Inflammatory macrophage (primary cell): ENCODE data around the gene CAPN6.

Experiments
- DNase-seq, 2 donors: peaks; one replicate each; pipeline ENCODE4 v3.0.0-alpha.2; 2020 to 2022
- total RNA-seq, 18 experiments: gene quantifications; one replicate each; lab custom pipeline; 2026; ENCODE audit warnings: mixed read lengths in 6 of 18, inconsistent platforms in 2 of 18; lab: John Stamatoyannopoulos, UW

CAPN6 gene
- 0 to 0.09 (median 0) reads per million in 18 experiments for total RNA-seq

DNA sequence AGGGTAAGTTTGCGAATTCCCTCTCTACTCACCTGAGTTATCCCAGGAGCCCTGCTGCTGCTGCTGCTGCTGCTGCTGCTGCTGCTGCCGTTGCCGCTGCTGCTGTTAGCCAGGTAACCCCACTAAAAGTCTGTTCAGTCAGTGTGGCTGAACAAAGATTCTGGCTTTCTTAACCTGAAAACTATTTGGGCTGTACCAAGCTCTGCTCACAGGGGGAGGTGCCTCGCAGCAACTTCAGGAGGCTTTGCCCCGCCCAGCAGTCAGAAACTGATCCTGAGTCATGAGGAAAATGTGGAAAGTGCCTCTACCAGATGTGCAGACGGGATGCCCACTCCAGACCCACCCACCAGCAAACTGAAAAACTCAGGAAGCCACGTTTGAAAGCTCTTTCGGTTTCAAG lies at the start of gene CAPN6:
CAPN6 (minus strand) TSS at position 145 of the 400 bp plus-strand sequence. CDS start 6,547 bp downstream, outside the sequence.
- no peak for DNase-seq

GRCh38 chrX:111319451-111319850 lies 49.2 kb upstream of the CAPN6 start:
- no peak for DNase-seq

- DNase-seq, result no peak
Measured at GRCh38 chrX:111318901-111319300, 48.6 kb upstream of the CAPN6 start.

GRCh38 chrX:111309083-111309482 lies 38.8 kb upstream of the CAPN6 start:
- no peak for DNase-seq

- DNase-seq, result no peak
Measured at GRCh38 chrX:111308039-111308438, 37.8 kb upstream of the CAPN6 start.

DNA sequence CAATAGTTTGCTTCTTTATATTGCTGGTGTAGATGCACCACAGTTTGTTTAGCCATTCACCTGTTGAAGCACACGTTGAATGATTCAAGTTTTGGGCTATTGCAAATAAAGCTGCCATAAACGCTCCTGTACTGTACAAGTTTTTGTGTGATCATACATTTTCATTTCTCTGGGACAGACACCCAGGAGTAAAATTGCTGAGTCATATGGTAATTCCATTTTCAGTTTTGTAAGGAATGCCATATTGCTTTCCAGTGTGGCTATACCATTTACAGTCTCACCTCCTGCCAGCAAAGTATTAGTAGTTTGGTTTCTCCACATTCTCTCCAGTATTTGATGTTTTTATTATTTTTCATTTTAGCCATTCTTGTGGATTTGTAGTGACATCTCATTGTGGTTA lies 32.0 kb upstream of the CAPN6 start:
- DNase-seq, result no peak

GRCh38 chrX:111288841-111289240 lies 18.6 kb upstream of the CAPN6 start:
- no peak for DNase-seq

- no peak for DNase-seq
Measured at GRCh38 chrX:111284631-111285293, 14.5 kb upstream of the CAPN6 start.

DNA sequence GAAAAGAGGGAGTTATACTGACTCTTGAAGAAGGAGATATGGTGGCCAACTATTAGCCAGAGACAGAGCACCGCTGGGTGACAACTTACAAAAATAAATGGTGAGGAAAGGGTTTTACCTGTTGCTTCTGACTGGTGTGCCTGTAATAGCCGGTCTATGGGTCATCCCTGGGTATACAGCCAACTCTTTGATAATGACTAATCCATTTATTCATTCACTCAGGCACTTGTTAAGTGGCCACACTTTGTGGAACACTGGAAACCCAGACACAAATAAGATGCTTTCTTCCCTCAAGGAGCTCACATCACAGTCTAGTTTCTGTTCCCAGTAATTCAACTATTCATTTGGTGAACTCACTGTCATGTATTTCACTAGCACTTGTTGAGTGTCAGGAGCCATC lies 13.2 kb upstream of the CAPN6 start:
- DNase-seq, result no peak

DNA sequence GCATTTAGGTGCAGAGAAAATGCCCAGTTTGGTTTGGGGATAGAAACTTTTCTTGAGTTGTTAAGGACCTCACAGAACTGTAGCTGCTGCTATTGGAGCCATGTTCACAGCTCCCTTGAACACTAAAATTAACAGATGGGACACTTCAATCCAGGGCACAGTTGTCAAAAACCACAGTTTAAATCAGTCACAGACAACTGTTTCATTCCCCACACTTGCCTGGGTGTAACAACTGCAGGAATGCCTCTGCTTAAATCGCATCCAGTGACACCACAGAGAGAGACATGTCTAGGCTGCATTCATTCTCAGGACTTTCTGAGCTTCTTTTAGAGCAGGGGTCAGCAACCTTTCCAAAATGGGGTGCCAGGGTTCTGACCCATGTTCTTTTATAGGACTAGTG lies 12.7 kb upstream of the CAPN6 start:
- DNase-seq, result no peak

DNA sequence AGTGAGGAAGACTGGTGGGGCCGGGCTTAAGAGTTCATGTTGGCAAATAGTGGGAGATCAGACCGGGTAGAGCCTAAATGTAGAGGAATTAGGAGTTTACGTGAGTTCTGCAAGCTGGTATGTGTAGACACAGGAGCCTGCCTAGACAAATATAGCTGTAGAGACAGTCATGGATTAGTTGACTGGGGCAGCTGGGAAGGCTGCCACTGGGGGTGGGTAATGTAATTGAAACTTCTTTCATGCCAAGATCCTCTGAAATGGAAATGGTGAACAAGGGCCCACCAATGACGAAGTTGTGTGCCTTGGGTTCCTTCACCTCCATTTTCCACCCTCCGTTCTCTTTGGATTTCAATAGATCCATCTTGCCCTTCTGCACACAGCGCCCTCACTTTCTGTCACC lies 11.9 kb upstream of the CAPN6 start:
- DNase-seq, result no peak

DNA sequence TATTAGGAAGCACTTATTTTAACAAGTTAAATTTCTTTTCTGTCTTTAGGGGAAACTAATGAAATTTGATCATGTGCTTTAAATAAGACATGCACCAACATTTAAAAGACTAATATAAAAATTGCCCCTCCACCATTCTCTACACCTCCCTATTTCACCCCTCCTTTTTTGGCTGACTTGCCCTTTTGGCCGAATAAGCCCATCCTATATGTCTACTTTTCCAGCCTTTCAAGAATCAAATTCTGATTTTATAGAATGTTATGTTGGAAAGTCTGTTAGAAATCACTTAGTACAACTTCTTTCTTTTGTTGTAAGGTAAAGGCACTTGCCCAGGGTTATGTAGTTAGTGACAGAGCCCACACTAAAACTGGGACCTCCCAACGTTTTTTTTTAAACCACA lies 1.8 kb downstream of the CAPN6 start:
- no peak for DNase-seq

GRCh38 chrX:111265486-111265885 lies 4.8 kb downstream of the CAPN6 start:
- no peak for DNase-seq

DNA sequence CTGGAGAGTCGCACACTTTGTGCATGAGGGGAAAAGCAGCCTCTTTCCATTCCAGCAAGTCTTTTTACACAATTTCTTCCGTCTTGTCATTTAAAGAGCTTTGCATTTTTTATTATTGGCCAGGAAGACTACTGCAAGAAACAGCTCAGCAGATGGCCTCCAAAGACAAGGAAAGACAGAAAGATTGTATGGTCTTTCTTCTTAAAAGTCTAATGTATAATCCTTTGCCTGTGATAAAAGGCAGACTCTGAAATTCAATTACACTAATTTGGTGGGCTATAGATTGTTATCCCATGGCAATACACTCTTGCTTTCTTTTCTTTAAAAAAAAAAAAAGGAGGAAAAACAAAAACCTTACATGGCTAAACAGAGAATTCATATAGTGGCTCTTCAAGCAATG lies 5.9 kb downstream of the CAPN6 start:
- DNase-seq, result no peak

- DNase-seq, result no peak
Measured at GRCh38 chrX:111262086-111262485, 8.2 kb downstream of the CAPN6 start.

DNA sequence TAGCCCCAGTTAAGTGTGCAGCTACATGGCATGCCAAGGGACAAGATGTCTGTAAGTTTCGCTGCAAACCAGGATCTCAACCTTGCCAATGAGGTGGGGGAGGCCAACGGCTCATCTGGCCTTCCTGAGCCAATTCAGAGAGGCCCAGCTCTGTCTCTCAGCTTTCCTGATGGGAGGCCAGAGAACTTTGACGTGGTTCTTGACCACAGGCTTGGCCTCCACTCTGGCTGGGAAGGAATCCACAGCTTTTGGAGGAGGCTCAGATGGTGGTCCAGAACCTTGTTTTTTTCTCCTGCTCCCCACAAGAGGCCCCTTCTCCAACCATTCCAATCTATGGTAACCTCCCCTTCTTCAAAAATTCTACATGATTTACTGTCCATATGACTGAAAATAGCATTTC lies 9.8 kb downstream of the CAPN6 start:
- no peak for DNase-seq

DNA sequence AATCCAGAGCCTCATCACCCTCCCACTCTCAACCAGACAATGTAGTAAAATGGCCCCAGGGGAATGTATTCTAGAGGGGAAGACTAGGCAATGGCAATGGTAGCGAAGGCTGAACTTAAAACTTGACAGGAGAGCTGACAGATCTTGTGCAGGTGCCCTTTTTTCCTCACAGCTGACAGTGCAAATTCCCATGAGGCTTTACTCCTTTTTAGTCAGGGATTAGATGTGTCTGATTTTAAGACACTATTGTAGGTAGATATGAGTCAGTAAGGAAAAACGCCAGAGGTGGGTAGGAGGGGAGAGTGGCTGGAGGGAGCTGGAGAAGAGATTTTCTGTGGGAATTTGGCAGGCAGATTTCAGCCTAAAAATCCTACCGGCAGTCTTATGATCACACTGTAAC lies 10.7 kb downstream of the CAPN6 start:
- no peak for DNase-seq

DNA sequence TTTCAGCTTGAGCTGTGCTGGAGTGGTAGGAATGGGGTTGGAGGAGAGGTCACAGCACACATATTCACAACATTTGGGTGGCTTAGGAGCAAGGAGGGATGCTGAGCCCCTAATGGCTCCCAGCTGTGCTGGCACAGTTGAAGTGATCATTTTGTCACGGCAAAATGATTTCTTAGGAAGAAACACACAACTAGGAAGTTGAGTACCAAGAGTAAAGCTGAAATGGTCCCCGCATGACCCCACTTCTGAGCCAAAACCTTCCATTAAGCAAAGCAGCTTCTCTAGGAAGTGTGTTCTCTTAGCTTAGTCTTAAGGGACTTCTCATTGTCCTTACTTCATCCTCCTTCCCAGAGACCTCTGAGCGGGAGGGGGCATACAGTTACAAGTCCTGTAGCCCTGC lies 12.6 kb downstream of the CAPN6 start:
- DNase-seq, result no peak

DNA sequence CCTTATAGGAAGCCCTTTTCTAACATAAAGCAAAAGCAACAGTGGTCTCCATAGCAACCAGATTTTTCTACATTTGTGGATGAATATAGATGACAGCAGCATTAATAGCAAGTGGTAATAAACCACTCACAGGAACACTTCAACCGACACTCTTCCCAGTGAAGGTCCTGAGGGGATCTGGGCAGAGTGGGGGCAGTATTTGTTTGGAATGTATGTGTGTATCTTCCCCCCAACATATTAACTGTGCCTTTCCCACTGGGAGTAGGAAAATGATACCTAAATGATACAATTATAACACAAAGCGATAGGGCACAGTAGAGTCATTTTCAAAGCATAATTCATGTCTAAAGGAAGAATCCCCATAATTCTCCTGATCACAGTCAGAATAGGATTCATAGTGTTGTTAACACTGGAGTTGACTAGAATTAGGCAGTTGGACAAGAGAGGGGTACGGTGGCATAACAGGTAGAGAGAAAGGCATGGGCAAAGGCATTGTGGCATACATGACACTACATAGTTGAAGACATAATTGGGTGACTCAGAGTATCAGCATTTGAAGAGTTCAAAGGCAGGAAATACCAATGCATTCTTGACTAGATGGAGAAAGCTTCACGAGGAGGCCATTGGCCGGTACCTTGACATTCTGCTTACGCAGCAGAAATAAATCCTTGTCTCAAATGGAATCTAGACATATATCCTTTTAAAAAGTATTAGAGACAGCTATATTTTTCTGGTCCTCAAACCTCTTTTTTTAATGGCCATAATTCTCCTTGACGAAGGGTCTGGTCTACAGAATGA lies 15.2 kb downstream of the CAPN6 start:
- no peak for DNase-seq

- no peak for DNase-seq
Measured at GRCh38 chrX:111244235-111244750, 26.0 kb downstream of the CAPN6 start.

GRCh38 chrX:111216293-111216801 lies 53.9 kb downstream of the CAPN6 start:
- no peak for DNase-seq

- DNase-seq, result no peak
Measured at GRCh38 chrX:111207851-111208250, 62.4 kb downstream of the CAPN6 start.

GRCh38 chrX:111200327-111200726 lies 70.0 kb downstream of the CAPN6 start:
- no peak for DNase-seq

GRCh38 chrX:111199505-111199904 lies 70.8 kb downstream of the CAPN6 start:
- DNase-seq, result no peak
